PFSK-1 (cell line): ENCODE measurements around the gene OSER1.

ENCODE experiments used
- FOXP2 ChIP-seq: optimal IDR thresholded peaks from 2 replicates; pipeline ENCODE3; 2011; ENCODE audit warnings: borderline replicate concordance, control low read depth, inconsistent platforms; ENCODE audit not compliant: insufficient read depth; ENCODE audit errors: extremely low read length, extremely low read depth
- POLR2AphosphoS5 ChIP-seq: IDR thresholded peaks from 2 replicates; pipeline ENCODE4 v1.6.1; 2012; ENCODE audit warnings: low read depth, mild to moderate bottlenecking, control low read depth, low read length, moderate library complexity
- SIN3A ChIP-seq: IDR thresholded peaks from 2 replicates; pipeline ENCODE4 v1.6.1; 2012; ENCODE audit warnings: mild to moderate bottlenecking, low read length, moderate library complexity, borderline replicate concordance; ENCODE audit not compliant: insufficient read depth
- TAF1 ChIP-seq: IDR thresholded peaks from 2 replicates; pipeline ENCODE4 v1.6.1; 2012; ENCODE audit warnings: low read length, control low read depth, borderline replicate concordance; ENCODE audit not compliant: insufficient read depth
- TF ChIP-seq, protein P1 (sequence below), 2 experiments: IDR thresholded peaks; 2 replicates each; pipeline versions ENCODE4 v1.6.1 to v1.8.0; 2011 to 2012; ENCODE audit warnings: low read depth in 2 of 2, low read length in 2 of 2, control low read depth in 1 of 2, inconsistent platforms in 1 of 2, mild to moderate bottlenecking in 1 of 2, moderate library complexity in 1 of 2; ENCODE audit not compliant: insufficient read depth in 1 of 2

The OSER1 gene

DNA sequence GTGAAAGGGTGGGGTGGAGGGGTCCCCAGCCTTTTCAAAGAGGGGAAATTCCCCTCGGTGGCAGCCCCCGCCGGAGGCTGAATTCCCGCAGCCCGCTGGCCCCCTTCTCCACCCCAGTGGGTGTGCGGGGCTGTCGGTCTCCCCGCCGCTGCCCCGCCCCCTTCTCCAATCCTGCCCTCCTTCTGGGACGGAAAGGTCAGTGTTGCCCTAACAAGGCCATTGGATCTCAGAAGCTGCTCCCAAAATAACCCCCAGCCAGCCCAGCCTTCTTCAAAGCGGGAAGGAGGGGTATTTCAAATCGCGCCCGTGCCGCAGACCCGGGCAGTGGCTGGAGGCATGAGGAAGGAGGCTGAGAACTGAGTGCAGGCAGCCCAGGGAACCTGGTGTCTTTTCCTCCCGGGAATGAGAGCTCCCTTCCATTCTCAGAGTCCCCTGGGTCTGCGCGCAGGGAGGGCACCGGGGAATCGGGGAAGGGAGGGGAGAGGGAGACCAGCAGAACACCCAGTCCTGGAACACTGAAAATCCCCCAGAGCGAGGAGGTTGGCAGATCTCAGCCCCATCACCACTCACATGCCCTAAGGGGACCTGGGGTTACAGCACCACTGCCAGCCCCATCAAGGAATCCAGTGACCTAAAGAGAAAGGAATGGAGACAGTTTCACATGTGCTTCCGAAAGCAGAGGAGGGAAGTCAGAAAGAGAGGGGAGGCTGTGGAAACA is 23.4 kb downstream of the OSER1 start, which contains the start of gene JPH2:
JPH2 (minus strand) TSS at position 135 of the 718 bp plus-strand sequence. CDS start 483 bp downstream, outside the sequence.
- TF ChIP-seq, protein P1, sequence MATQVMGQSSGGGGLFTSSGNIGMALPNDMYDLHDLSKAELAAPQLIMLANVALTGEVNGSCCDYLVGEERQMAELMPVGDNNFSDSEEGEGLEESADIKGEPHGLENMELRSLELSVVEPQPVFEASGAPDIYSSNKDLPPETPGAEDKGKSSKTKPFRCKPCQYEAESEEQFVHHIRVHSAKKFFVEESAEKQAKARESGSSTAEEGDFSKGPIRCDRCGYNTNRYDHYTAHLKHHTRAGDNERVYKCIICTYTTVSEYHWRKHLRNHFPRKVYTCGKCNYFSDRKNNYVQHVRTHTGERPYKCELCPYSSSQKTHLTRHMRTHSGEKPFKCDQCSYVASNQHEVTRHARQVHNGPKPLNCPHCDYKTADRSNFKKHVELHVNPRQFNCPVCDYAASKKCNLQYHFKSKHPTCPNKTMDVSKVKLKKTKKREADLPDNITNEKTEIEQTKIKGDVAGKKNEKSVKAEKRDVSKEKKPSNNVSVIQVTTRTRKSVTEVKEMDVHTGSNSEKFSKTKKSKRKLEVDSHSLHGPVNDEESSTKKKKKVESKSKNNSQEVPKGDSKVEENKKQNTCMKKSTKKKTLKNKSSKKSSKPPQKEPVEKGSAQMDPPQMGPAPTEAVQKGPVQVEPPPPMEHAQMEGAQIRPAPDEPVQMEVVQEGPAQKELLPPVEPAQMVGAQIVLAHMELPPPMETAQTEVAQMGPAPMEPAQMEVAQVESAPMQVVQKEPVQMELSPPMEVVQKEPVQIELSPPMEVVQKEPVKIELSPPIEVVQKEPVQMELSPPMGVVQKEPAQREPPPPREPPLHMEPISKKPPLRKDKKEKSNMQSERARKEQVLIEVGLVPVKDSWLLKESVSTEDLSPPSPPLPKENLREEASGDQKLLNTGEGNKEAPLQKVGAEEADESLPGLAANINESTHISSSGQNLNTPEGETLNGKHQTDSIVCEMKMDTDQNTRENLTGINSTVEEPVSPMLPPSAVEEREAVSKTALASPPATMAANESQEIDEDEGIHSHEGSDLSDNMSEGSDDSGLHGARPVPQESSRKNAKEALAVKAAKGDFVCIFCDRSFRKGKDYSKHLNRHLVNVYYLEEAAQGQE (IDR thresholded peaks at IDR 0.05; ENCODE audit: insufficient read depth in 1 of 2, low read depth in 2 of 2, low read length in 2 of 2) = no peak
- TF ChIP-seq POLR2AphosphoS5 (no peak), SIN3A (no peak), TAF1 (no peak), FOXP2 (no peak)

DNA sequence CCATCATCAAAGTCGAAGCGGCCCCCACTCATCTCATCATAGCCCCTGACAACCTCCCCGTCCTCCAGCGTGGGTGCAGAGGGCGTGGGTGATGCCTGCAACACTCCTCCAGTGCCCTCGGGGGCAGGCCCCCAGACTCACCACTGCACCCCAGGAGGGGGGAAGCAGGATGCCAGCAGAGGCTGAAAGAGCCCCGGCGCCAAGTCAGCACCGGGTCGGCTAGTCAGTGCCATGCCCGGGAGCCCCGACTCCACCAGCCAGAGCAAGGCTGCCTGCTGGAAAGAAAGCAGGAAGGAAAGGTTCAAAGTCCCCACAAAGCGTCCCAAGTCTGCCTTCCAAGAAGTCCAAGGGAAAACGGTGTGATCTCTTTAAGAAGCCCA is 23.9 kb downstream of the OSER1 start:
- TF ChIP-seq POLR2AphosphoS5 (no peak), FOXP2 (no peak), SIN3A (no peak), TAF1 (no peak)
- TF ChIP-seq, protein P1 (IDR thresholded peaks at IDR 0.05; ENCODE audit: insufficient read depth in 1 of 2, low read depth in 2 of 2, low read length in 2 of 2) = no peak

DNA sequence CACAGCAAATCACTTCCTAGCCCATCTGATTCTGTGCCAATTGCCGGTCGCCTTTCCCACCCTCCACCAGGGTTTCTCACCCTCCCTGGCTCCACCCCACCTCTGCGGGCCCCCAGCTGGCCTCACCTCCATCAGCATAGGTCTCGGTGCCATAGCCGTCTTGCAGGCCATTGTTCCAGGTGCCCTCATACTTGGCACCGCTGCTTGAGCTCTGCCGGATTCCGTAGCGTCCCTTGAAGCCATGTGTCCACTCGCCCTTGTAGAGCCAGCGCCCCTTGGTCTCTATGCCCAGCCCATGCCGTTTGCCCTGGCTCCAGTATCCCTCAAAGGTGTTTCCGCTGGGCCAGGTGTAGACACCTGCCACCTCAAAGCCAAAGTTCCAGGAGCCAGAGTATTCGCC is 24.4 kb downstream of the OSER1 start:
- TF ChIP-seq FOXP2 (no peak), TAF1 (no peak), POLR2AphosphoS5 (no peak), SIN3A (no peak)
- TF ChIP-seq, protein P1 (IDR thresholded peaks at IDR 0.05; ENCODE audit: insufficient read depth in 1 of 2, low read depth in 2 of 2, low read length in 2 of 2) = no peak

DNA sequence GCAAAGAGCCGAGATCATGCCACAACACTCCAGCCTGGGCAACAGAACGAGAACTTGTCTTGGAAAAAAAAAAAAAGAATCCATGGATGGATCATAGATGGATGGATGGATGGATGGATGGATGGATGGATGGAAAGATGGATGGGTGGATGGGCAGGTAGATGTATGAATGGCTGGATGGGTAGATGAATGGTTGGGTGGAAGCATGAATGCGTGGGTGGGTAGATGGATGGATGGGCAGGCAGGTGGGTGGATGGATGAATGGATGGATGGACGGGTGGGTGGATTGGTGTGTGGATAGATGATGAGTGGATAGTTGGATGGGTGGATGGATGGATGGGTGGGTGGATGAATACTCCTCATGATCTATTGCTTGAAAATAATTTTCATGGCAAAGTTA is 25.0 kb downstream of the OSER1 start:
- TF ChIP-seq, protein P1 (IDR thresholded peaks at IDR 0.05; ENCODE audit: insufficient read depth in 1 of 2, low read depth in 2 of 2, low read length in 2 of 2) = no peak
- TF ChIP-seq TAF1 (no peak), FOXP2 (no peak), SIN3A (no peak), POLR2AphosphoS5 (no peak)
